GM12865 (cell line): Measurements from ENCODE around the gene MYBPC1.
"Not testable (repeated sequence)": the region's sequence is repeated elsewhere in the genome, so short reads cannot be mapped to it uniquely, and the experiment has no call there.

ENCODE experiments used
- DNase-seq: peaks from one replicate; pipeline ENCODE4 v3.0.0; 2010; ENCODE audit warnings: low read depth
- H3K4me3 ChIP-seq: 2 replicates; pipeline ENCODE4 v1.5.1; 2011; ENCODE audit warnings: mild to moderate bottlenecking, low read depth, low read length, control low read depth
- TF ChIP-seq, protein P1 (sequence below): IDR thresholded peaks from 2 replicates; pipeline ENCODE4 v1.5.1; 2011; ENCODE audit warnings: low read length, control low read depth, low read depth, inconsistent platforms; ENCODE audit not compliant: insufficient read depth; ENCODE audit errors: missing control alignments

The MYBPC1 gene

GRCh38 chr12:101680240-101680639 is 85.5 kb downstream of the MYBPC1 start:
- TF ChIP-seq, protein P1, sequence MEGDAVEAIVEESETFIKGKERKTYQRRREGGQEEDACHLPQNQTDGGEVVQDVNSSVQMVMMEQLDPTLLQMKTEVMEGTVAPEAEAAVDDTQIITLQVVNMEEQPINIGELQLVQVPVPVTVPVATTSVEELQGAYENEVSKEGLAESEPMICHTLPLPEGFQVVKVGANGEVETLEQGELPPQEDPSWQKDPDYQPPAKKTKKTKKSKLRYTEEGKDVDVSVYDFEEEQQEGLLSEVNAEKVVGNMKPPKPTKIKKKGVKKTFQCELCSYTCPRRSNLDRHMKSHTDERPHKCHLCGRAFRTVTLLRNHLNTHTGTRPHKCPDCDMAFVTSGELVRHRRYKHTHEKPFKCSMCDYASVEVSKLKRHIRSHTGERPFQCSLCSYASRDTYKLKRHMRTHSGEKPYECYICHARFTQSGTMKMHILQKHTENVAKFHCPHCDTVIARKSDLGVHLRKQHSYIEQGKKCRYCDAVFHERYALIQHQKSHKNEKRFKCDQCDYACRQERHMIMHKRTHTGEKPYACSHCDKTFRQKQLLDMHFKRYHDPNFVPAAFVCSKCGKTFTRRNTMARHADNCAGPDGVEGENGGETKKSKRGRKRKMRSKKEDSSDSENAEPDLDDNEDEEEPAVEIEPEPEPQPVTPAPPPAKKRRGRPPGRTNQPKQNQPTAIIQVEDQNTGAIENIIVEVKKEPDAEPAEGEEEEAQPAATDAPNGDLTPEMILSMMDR, result no peak
- DNase-seq, result no peak
- no peak overlapping the region for H3K4me3 ChIP-seq

DNA sequence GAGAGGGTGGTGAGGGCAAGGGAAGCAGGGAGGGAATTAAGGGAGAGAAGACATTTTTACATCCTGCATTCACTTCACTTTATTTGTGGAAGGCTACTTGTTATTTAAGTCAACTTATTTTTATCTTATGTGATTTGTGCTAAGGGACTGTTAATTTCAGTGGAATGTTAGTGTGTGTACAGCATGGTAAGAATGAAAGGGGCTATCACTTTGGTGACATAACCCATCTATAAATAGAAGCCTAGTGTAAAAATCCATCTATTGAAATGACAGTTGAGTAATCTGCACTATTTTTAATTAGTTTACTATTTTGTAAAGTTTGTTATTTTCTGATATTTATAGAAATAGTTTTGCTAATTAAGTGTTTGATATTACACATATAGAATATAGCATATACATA is 85.9 kb downstream of the MYBPC1 start:
- no peak for DNase-seq
- H3K4me3 ChIP-seq, result no peak overlapping the region
- TF ChIP-seq, protein P1, result no peak

GRCh38 chr12:101681627-101682026 is 86.9 kb downstream of the MYBPC1 start:
- not testable (repeated sequence) for DNase-seq, H3K4me3 ChIP-seq

GRCh38 chr12:101685092-101685491 is 90.3 kb downstream of the MYBPC1 start:
- TF ChIP-seq, protein P1, result no peak
- no peak for DNase-seq
- H3K4me3 ChIP-seq, result no peak overlapping the region

GRCh38 chr12:101686176-101686575 is 91.4 kb downstream of the MYBPC1 start:
- DNase-seq, result no peak
- H3K4me3 ChIP-seq, result no peak overlapping the region
- TF ChIP-seq, protein P1, result no peak

GRCh38 chr12:101690544-101691098 is 95.8 kb downstream of the MYBPC1 start:
- H3K4me3 ChIP-seq, result no peak overlapping the region
- DNase-seq, result no peak
- TF ChIP-seq, protein P1, result no peak

- DNase-seq, result no peak
- H3K4me3 ChIP-seq, result no peak overlapping the region
- TF ChIP-seq, protein P1, result no peak
Observed at GRCh38 chr12:101691503-101692096, 96.8 kb downstream of the MYBPC1 start.
